ENCODE measurements around the gene LACTBL1. TPM values are rescaled to one million over a fixed set of nuclear protein-coding genes. Genes with fewer than 3 reads are reported as not detected.

Gene LACTBL1
- total and polyA plus RNA-seq, 5 donors from 2014 or later = not detected

DNA sequence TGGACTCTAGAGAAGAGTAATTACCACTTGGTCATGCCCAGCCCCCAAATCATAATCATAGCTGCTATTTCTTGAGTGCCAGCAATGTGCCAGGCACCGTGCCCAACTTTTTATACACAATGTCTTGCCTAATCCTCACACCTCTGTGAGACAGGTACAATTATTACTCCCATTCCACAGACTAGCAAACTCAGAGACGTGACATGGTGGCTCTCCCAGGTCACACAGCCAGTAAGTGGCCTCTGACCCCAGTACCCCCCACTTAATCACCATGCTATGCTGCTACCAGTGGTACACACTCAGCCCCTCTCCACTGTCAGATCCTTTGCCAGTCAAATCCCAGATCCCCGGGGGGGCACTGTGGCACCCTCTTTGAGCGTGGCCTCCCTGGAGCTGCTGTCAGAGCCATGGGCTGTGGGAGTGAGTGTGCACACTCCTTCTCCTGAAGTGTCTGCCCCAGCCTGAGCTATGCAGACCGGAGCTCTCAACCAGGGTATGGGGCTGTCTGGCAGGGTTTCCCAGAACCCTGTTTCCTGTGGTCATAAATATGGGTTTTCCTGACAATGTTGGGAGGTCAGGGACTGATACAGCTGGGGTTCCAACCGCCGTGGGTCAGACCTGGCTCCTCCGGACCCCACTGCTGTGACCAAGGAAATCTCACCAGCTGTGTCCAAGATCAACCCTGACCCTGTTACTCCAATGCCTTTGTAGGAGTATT lies 51.8 kb downstream of the LACTBL1 start:
- Mint-ChIP-seq H3K36me3 (no peaks in the 10 kb centered on the region), H3K27ac (no peak overlapping the region), H3K4me3 (no peak overlapping the region), H3K9me3 (peaks cover 0 to 2% (median 0%) of the 10 kb centered on the region in 7 donors), H3K4me1 (no peaks in the 10 kb centered on the region), H3K27me3 (peaks cover 10% of the 10 kb centered on the region)
- H3K9me3 ChIP-seq (ENCODE audit: control insufficient read depth in 2 of 2, low read length in 2 of 2) = no peaks in the 10 kb centered on the region
- H3K27me3 ChIP-seq (ENCODE audit: control insufficient read depth, insufficient read depth, low read length) = no peaks in the 10 kb centered on the region
- DNase-seq = no peak
- no peaks in the 10 kb centered on the region for H3K4me1 ChIP-seq (ENCODE audit: control insufficient read depth, insufficient read depth, low read length, poor library complexity, severe bottlenecking)
- no peak overlapping the region for H3K27ac ChIP-seq (ENCODE audit: insufficient read depth, low read length, poor library complexity, severe bottlenecking)
- ATAC-seq (ENCODE audit: low read depth in 2 of 2) = no peak
- no peaks in the 10 kb centered on the region for H3K36me3 ChIP-seq (ENCODE audit: control insufficient read depth, insufficient read depth, low read length)
- no peak overlapping the region for H3K4me3 ChIP-seq (ENCODE audit: low read depth, low read length)

DNA sequence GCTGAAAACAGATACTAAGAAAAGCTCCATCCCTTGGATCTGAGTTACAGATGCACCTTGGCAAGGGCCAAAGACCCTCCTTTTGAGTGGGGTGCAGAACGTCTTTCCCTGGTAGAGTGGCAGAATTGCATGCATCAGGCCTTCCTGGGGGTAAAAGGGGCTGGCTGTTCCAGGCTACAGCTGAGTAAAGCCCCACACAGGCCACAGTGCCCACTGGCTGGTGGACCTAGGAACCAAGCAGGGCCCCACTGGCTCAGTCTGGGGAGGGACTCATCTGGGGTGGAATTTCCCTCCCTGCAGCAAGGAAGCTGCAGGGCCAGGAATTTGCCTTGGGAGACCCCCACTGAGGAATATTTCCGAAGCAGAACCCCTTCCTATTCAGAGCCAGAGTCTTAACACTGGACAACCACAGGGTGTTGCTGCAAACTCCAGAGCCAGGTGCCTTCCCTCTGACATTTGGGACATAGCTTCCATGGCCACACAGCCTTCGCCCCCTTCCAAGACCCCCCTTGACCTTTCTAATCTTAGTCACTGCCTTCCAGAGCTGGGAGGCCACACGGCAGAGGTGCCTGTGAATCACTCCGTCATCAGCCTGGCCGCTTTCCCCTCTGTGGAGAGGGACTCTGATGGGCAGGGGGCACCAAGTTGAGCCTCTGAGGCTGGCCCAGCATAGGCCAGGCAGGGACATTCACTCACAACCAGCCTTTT lies 52.5 kb downstream of the LACTBL1 start:
- H3K4me1 Mint-ChIP-seq = no peaks in the 10 kb centered on the region
- Histone ChIP-seq H3K4me1 (ENCODE audit: control insufficient read depth, insufficient read depth, low read length, poor library complexity, severe bottlenecking) (no peaks in the 10 kb centered on the region), H3K9me3 (ENCODE audit: control insufficient read depth in 2 of 2, low read length in 2 of 2) (no peaks in the 10 kb centered on the region), H3K4me3 (ENCODE audit: low read depth, low read length) (no peak overlapping the region), H3K36me3 (ENCODE audit: control insufficient read depth, insufficient read depth, low read length) (no peaks in the 10 kb centered on the region), H3K27me3 (ENCODE audit: control insufficient read depth, insufficient read depth, low read length) (no peaks in the 10 kb centered on the region), H3K27ac (ENCODE audit: insufficient read depth, low read length, poor library complexity, severe bottlenecking) (no peak overlapping the region)
- H3K27ac Mint-ChIP-seq = no peak overlapping the region
- ATAC-seq (ENCODE audit: low read depth in 2 of 2) (no peak), DNase-seq (no peak)
- H3K36me3 Mint-ChIP-seq = no peaks in the 10 kb centered on the region
- no peak overlapping the region for H3K4me3 Mint-ChIP-seq
- peaks cover 10% of the 10 kb centered on the region for H3K27me3 Mint-ChIP-seq
- peaks cover 0 to 2% (median 0%) of the 10 kb centered on the region in 7 donors for H3K9me3 Mint-ChIP-seq

DNA sequence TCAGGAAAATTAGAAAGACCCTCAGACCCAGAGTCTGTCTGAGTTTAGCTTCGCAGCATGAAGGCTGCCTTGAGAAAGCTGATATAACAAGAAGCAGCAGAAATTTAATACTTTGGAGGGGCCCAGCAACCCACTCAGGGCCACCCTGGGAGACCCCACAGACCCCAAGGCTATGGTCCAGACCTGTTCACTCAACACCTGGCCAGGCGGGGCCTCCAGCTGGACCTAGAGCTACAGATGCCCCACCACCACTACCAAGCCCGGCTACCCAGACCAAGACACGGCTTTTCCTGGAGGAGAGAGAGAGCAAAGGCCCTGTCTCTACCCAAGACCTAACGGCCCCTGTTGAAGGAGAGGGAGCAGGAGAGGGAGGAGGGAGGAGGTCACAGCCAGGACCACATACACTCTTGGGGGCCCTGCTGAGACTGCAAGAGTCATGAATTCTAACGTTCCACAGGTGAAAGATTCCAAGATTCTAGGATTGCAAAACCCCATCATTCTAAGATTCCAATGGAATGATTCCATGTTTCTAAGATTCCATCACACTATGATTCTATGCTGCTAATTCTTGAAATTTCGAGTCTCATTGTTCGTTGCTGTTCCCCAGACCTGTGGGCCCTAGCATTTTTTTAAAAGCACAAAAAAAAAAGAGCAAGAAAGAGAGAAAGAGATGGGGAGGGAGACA lies 53.2 kb downstream of the LACTBL1 start:
- Mint-ChIP-seq H3K4me1 (no peaks in the 10 kb centered on the region), H3K9me3 (peaks cover 0 to 2% (median 0%) of the 10 kb centered on the region in 7 donors), H3K27me3 (peaks cover 12% of the 10 kb centered on the region), H3K27ac (no peak overlapping the region), H3K36me3 (no peaks in the 10 kb centered on the region), H3K4me3 (no peak overlapping the region)
- Histone ChIP-seq H3K4me3 (ENCODE audit: low read depth, low read length) (no peak overlapping the region), H3K9me3 (ENCODE audit: control insufficient read depth in 2 of 2, low read length in 2 of 2) (no peaks in the 10 kb centered on the region), H3K27me3 (ENCODE audit: control insufficient read depth, insufficient read depth, low read length) (no peaks in the 10 kb centered on the region), H3K4me1 (ENCODE audit: control insufficient read depth, insufficient read depth, low read length, poor library complexity, severe bottlenecking) (no peaks in the 10 kb centered on the region), H3K36me3 (ENCODE audit: control insufficient read depth, insufficient read depth, low read length) (no peaks in the 10 kb centered on the region), H3K27ac (ENCODE audit: insufficient read depth, low read length, poor library complexity, severe bottlenecking) (no peak overlapping the region)
- ATAC-seq (ENCODE audit: low read depth in 2 of 2) = no peak
- no peak for DNase-seq

DNA sequence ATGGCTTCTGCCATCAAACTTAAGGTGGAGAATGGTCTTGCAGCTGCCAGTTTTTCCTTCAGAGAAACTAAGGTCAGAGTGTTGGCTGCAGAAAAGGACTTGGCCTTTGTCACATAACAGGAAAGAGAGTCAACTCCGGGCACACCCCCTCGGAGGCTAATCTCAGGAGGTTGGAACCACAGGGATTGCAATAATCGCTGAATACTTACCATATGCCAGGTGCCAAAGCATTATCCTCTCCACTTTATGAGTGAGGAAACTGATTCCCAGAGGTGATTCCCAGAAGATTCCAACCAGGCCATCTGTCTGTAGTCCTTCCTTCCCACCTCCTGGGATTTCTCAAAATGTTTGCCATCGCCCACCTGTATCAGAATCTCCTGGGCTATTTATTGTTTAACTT lies 54.0 kb downstream of the LACTBL1 start:
- Histone ChIP-seq H3K9me3 (ENCODE audit: control insufficient read depth in 2 of 2, low read length in 2 of 2) (no peaks in the 10 kb centered on the region), H3K27me3 (ENCODE audit: control insufficient read depth, insufficient read depth, low read length) (no peaks in the 10 kb centered on the region), H3K27ac (ENCODE audit: insufficient read depth, low read length, poor library complexity, severe bottlenecking) (no peak overlapping the region), H3K4me1 (ENCODE audit: control insufficient read depth, insufficient read depth, low read length, poor library complexity, severe bottlenecking) (no peaks in the 10 kb centered on the region), H3K36me3 (ENCODE audit: control insufficient read depth, insufficient read depth, low read length) (no peaks in the 10 kb centered on the region), H3K4me3 (ENCODE audit: low read depth, low read length) (no peak overlapping the region)
- DNase-seq (no peak), ATAC-seq (ENCODE audit: low read depth in 2 of 2) (no peak)
- H3K9me3 Mint-ChIP-seq = peaks cover 0 to 1% (median 0%) of the 10 kb centered on the region in 7 donors
- no peak overlapping the region for H3K4me3 Mint-ChIP-seq
- H3K4me1 Mint-ChIP-seq = no peaks in the 10 kb centered on the region
- H3K27me3 Mint-ChIP-seq = peaks cover 14% of the 10 kb centered on the region
- H3K27ac Mint-ChIP-seq = no peak overlapping the region
- H3K36me3 Mint-ChIP-seq = no peaks in the 10 kb centered on the region

DNA sequence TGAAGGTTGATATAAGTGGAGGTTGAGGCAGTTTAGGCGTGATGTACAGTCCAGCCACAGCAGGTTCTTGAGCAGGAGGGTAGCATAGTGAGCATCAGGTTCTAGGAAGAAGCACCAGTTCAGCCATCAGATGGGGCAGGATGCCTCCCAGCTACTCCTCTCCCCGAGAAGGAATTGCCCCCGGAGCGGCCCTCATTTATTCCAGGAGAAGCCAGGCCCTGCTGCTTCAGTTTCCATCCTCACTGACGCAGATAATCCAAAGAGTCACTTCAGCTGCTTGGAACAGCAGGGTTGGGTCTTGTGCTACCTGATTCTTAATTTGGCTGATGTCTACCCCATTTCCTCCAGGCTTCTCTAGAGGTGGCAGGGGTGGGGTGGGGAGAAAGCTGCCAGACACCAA lies 54.7 kb downstream of the LACTBL1 start:
- no peak overlapping the region for H3K4me3 ChIP-seq (ENCODE audit: low read depth, low read length)
- Mint-ChIP-seq H3K4me1 (no peaks in the 10 kb centered on the region), H3K27ac (no peak overlapping the region), H3K27me3 (peaks cover 14% of the 10 kb centered on the region), H3K9me3 (peaks cover 0 to 1% (median 0%) of the 10 kb centered on the region in 7 donors), H3K36me3 (no peaks in the 10 kb centered on the region), H3K4me3 (no peak overlapping the region)
- no peaks in the 10 kb centered on the region for H3K4me1 ChIP-seq (ENCODE audit: control insufficient read depth, insufficient read depth, low read length, poor library complexity, severe bottlenecking)
- no peaks in the 10 kb centered on the region for H3K9me3 ChIP-seq (ENCODE audit: control insufficient read depth in 2 of 2, low read length in 2 of 2)
- no peaks in the 10 kb centered on the region for H3K27me3 ChIP-seq (ENCODE audit: control insufficient read depth, insufficient read depth, low read length)
- no peak overlapping the region for H3K27ac ChIP-seq (ENCODE audit: insufficient read depth, low read length, poor library complexity, severe bottlenecking)
- no peak for DNase-seq
- no peak for ATAC-seq (ENCODE audit: low read depth in 2 of 2)
- H3K36me3 ChIP-seq (ENCODE audit: control insufficient read depth, insufficient read depth, low read length) = no peaks in the 10 kb centered on the region

DNA sequence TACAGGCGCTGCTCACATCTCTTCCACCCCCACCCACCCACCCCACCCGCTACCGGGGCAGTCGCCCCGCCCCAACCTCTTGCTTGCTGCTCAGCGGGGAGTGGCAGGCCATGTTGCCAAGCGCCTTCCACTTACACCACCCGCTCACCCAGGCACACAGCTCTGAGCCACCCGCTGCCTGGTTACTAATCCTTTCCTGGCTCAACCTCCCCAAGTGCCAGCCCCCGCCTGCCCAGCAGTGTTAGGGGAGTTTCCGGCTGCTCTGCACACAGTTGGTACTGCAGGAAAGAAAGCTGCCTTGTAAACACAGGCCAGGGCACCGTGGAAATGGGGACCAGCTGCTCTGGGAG lies 56.2 kb downstream of the LACTBL1 start:
- Mint-ChIP-seq H3K4me1 (no peaks in the 10 kb centered on the region), H3K4me3 (no peak overlapping the region), H3K27me3 (peaks cover 14% of the 10 kb centered on the region), H3K9me3 (peaks cover 0 to 1% (median 0%) of the 10 kb centered on the region in 7 donors), H3K27ac (no peak overlapping the region), H3K36me3 (no peaks in the 10 kb centered on the region)
- ATAC-seq (ENCODE audit: low read depth in 2 of 2) (no peak), DNase-seq (no peak)
- Histone ChIP-seq H3K27ac (ENCODE audit: insufficient read depth, low read length, poor library complexity, severe bottlenecking) (no peak overlapping the region), H3K9me3 (ENCODE audit: control insufficient read depth in 2 of 2, low read length in 2 of 2) (no peaks in the 10 kb centered on the region), H3K4me3 (ENCODE audit: low read depth, low read length) (no peak overlapping the region), H3K27me3 (ENCODE audit: control insufficient read depth, insufficient read depth, low read length) (no peaks in the 10 kb centered on the region), H3K4me1 (ENCODE audit: control insufficient read depth, insufficient read depth, low read length, poor library complexity, severe bottlenecking) (no peaks in the 10 kb centered on the region), H3K36me3 (ENCODE audit: control insufficient read depth, insufficient read depth, low read length) (no peaks in the 10 kb centered on the region)

DNA sequence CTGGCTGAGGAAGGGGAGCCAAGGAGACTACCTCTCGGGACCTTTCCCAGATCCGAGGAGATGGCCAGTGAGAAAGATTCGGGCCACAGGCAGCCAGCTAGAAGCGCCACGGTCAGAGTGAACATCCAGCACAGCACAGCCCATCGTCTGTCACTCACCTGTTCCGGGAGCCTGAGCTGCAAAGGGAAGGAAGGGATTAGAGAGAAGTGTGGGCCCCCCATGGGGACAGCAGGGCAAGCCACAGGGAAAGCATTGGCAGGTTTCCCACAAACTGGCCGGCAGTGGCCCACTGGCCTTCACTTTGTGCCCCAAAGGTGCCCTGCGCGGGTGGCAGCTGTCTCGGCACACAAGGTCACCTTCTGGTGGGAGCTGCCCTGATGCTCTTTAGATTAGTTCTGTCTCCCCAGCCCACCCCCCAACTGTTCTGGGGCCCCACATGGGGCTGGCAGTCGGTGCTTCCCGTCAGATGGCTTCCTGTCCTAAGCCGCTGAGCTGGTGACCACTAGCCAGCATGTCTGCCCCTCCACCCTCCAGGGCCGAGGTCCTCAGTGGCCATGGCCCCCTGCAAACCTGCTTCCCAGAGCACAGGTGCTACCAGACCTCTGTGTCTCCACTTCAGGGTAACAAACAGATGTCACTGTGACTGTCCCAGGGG lies 56.7 kb downstream of the LACTBL1 start:
- no peak overlapping the region for H3K27ac Mint-ChIP-seq

More for the DNA sequence above, 56.7 kb downstream of the LACTBL1 start:
- Mint-ChIP-seq H3K27me3 (peaks cover 14% of the 10 kb centered on the region), H3K4me1 (no peaks in the 10 kb centered on the region), H3K36me3 (no peaks in the 10 kb centered on the region), H3K9me3 (peaks cover 0 to 1% (median 0%) of the 10 kb centered on the region in 7 donors), H3K4me3 (no peak overlapping the region)
- Histone ChIP-seq H3K4me1 (ENCODE audit: control insufficient read depth, insufficient read depth, low read length, poor library complexity, severe bottlenecking) (no peaks in the 10 kb centered on the region), H3K4me3 (ENCODE audit: low read depth, low read length) (no peak overlapping the region), H3K27ac (ENCODE audit: insufficient read depth, low read length, poor library complexity, severe bottlenecking) (no peak overlapping the region), H3K9me3 (ENCODE audit: control insufficient read depth in 2 of 2, low read length in 2 of 2) (no peaks in the 10 kb centered on the region), H3K36me3 (ENCODE audit: control insufficient read depth, insufficient read depth, low read length) (no peaks in the 10 kb centered on the region), H3K27me3 (ENCODE audit: control insufficient read depth, insufficient read depth, low read length) (no peaks in the 10 kb centered on the region)
- ATAC-seq (ENCODE audit: low read depth in 2 of 2) (no peak), DNase-seq (no peak)
